ENCODE data around the gene SNRNP35.
"Not testable (repeated sequence)": the region's sequence is repeated elsewhere in the genome, so short reads cannot be mapped to it uniquely, and the experiment has no call there.

Gene SNRNP35, protein sequence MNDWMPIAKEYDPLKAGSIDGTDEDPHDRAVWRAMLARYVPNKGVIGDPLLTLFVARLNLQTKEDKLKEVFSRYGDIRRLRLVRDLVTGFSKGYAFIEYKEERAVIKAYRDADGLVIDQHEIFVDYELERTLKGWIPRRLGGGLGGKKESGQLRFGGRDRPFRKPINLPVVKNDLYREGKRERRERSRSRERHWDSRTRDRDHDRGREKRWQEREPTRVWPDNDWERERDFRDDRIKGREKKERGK

GRCh38 chr12:123457980-123458779 is at the start of gene SNRNP35:
SNRNP35 (plus strand) TSS chr12:123458139; CDS start chr12:123465541, 7,402 bp downstream.
- peak; percentile 89 for DNase-seq

DNA sequence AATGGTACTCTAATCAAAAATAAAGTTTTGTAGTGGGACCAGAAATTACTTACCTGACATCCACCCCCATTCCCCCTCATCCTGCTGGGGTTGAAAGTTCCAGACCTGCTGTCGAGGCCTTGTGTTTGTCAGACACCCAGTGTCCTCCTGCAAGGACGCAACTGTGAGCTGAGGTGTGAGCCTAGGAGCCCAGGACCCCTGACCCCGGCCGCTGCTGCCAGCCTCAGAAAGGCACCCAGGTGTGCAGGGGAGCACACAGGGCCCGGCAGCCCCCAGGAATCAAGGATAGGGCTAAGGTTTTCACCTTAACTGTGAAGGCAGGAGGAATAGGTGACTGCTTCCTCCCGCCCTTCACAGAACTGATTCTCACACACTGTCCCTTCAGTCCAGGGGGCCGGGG is 49.3 kb upstream of the SNRNP35 start:
- not testable (repeated sequence) for DNase-seq

GRCh38 chr12:123409284-123410040 is 48.5 kb upstream of the SNRNP35 start:
- DNase-seq = not testable (repeated sequence)

DNA sequence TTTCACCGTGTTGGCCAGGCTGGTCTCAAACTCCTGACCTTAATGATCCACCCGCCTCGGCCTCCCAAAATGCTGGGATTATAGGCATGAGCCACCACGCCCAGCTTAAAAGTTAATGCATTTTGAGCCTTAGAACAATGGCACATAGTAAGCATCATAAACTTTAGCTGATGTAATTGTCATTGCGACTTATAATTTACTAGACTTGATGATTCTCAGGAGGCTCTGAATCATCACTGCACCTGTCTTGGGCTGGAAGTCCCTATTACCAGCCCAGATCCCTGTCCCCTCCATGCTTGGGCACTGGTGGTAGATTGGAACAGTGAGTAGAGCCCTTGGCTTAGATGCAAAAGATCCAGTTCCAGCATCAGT is 47.9 kb upstream of the SNRNP35 start:
- no peak for DNase-seq

DNA sequence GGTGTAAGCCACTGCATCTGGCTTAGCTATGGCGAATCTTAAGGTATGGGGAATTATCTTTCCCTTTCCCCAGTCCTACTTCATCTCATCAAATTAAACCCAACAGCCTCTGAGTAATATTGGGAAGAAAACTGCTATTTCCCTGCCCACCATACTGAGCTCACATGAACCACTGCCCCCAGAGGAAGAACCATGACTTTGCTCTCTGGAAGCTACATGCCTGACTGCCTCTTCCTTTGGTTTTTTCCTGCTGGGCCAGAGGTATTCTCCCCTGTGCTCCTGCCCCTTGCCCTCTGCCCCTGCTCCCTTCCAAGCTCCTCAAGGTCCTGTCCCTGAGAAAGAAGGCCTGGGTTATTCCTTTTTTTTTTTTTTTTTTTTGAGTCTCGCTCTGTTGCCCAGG is 36.6 kb upstream of the SNRNP35 start:
- DNase-seq = no peak

GRCh38 chr12:123427036-123427769 is 30.7 kb upstream of the SNRNP35 start:
- DNase-seq = peak; percentile 74

GRCh38 chr12:123428591-123428990 is 29.3 kb upstream of the SNRNP35 start:
- DNase-seq = no peak

DNA sequence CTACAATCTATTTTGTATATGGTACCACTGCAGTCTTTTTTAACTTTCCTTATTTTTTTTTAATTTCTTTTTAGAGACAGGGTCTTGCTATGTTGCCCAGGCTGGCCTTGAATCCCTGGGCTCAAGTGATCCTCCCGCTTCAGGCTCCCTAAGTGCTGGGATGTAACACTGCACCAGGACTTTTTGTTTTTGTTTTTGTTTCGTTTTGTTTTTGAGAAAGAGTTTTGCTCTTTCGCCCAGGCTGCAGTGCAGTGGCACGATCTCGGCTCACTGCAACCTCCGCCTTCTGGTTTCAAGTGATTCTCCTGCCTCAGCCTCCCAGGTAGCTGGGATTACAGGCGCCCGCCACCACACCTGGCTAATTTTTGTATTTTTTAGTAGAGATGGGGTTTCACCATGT is 28.8 kb upstream of the SNRNP35 start:
- not testable (repeated sequence) for DNase-seq

DNA sequence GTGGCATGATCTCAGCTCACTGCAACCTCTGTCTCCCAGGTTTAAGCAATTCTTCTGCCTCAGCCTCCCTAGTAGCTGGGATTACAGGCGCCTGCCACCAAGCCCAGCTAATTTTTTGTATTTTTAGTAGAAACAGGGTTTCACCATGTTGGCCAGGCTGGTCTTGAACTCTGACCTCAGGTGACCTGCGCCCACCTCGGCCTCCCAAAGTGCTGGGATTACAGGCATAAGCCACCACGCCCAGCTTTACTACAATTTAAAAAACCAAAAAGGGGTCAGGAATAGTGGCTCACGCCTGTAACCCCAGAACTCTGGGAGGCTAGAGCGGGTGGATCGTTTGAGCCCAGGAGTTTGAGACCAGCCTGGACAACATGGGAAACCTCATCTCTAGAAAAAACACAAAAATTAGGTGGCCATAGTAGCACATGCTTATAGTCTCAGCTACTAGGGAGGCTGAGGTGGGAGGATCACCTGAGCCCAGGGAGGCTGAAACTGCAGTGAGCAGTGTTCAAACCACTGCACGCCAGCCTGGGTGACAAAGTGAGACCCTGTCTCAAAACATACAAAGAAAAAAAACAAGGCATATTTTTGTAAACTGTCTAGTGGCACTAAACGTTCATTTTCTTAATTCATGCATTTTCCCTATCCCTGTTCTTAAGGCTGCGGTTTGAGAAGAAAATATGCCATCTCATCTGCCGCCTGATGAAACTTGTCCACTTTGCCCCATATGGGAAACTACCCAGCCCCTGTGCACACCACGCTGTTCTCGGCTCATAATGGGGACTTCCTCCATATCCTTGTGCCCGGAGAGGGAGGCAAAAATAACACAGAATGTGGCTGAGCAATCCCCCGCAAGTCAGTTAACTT is 25.8 kb upstream of the SNRNP35 start:
- peak; percentile 59 for DNase-seq

- no peak for DNase-seq
These were observed 24.3 kb upstream of the SNRNP35 start for GRCh38 chr12:123433615-123434014.

- no peak for DNase-seq
These were observed 22.3 kb upstream of the SNRNP35 start for GRCh38 chr12:123435636-123436016.

DNA sequence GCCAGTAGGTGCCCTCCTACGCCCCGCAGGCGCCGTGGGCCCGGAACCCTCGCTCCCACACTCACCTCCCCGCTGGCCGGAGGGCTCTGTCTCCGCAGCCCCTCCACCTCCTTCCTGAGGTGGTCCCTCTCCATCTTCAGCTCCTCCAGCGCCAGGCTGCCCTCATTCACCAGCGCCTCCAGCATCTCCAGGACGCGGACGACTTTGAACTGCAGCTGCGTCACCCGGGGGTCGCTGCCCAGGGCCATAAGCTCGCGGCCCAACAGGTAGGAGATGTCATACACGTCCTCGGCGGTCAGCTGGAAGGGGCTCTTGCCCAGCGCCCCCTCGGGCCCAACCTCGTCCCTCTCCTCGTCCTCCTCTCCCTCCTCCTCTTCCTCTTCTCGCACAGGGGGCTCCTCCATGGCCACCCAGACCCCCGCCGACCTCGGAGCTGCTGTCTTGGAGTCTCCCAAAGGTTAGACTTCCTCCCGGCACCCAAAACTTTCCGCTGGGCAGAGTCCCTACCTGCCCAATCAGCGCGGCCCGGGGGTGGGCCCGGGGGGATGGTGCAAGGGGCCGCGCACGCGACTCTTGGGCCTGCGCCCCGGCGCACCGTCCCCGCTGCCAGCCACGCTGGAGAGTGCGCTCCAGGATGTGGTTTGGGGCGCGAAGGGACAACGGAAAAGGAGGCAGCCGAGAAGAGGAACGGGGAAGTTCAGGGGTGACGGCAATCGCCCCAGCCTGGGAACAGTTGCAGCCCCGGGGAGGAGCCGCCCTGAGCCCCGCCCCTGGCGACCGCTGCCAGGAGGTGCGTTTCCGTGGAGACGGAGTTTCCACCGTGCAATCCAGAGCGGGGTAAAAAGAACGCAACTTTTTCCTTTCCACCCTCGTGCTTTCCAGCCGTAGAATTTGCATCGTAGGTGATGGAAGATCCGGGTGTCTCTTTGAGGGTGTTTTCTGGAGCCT is 21.6 kb upstream of the SNRNP35 start, which contains the start of gene RILPL2:
RILPL2 (minus strand) TSS at position 668 of the 948 bp plus-strand sequence; CDS start at position 404, 264 bp downstream.
- DNase-seq = peak; percentile 94

GRCh38 chr12:123441523-123442164 is 16.3 kb upstream of the SNRNP35 start:
- no peak for DNase-seq

- DNase-seq = no peak
These were observed 15.2 kb upstream of the SNRNP35 start for GRCh38 chr12:123442774-123443173.

DNA sequence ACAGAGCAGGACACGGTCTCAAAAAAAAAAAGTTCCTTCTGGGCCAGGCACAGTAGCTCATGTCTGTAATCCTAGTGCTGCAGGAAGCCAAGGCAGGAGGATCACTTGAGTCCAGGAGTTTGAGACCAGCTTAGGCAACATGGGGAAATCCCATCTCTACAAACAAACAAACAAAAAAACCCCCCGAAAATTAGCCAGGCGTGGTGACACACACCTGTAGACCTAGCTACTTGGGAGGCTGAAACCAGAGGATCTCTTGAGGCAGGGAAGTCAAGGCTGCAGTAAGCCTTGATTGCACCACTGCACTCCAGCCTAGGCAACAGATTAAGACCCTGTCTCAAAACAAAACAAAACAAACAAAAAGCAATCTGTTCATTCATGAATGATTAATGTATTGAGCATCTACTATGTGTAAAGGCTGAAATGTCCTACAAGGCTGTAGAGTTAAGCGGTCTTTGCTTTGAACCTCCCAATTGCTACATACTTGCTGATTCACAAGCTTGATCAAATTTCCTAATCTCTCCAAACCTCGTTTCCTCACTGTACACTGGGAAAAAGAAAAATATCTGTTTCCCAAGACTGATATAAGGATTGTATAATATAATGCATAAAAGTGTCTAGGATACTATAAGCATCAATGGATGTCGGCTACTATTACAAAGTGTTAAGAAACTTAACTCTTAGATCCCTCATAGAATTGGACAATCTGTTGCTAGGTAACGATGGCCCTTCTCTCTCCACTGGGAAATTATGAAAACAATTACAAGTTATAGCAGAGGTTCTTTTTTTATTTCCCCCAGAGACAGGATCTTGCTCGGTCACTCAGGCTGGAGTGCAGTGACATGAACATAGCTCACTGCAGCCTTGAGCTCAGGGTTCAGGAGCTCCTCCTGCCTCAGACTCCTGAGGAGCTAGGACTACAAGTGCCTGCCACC is 13.6 kb upstream of the SNRNP35 start:
- DNase-seq = no peak

DNA sequence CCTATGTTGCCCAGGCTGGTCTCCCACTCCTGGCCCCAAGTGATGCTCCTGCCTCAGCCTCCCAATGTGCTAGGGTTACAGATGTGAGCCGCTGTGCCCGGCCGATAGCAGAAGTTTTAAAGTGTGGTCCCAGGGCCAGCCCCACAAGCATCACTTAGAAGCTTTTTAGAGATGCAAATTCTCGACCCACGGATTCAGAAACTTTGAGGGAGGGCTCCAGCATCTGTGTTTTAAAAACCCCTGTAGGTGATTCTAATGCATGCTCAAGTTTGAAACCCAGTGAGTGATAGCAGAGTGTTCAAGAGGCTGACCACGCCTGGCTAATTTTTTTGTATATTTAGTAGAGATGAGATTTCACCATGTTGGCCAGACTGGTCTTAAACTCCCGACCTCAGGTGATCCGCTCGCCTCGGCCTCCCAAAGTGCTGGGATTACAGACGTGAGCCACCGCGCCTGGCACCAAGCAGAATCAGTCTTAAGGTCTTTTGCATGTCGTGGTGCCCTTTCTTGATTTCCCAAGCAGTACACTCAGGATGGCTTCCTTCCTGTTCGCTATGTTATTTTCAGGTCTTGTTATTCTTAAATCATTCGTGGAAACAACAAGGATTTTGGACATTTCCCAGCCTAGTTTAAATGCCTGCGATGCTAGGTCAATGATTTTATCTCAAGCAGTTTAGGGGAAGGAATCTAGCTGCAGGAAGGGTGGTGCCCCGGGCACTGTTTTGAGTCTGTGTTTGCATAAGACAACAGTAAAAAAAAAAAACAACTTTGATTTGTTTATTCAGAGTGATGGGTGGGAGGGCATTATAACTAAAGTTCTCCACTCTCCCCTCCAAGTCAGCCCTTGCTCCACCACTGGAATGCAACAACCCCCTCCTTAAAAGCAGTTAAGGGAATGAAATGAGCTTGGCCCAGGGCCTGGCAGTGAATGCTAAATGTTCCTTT is 12.3 kb upstream of the SNRNP35 start:
- DNase-seq = no peak

DNA sequence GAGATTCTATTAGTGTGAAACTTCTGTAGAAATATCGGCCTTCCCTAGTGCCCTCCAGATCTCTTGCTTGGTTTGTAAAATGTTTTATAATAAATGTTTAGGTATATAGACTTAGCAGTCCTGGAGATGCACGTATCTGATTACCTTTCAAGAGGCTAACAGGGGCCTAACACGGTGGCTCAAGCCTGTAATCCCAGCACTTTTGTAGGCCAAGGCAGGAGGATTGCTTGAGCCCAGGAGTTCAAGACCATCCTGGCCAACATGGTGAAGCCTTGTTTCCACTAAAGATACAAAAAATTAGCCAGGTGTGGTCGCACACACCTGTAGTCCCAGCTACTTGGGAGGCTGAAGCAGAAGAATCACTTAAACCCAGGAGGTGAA is 11.6 kb upstream of the SNRNP35 start:
- no peak for DNase-seq

GRCh38 chr12:123449249-123449733 is 8.6 kb upstream of the SNRNP35 start:
- DNase-seq = no peak
